Measurements from ENCODE around the gene CACNA1I.
"Not testable (repeated sequence)": the region's sequence is repeated elsewhere in the genome, so short reads cannot be mapped to it uniquely, and the experiment has no call there.

- not testable (repeated sequence) for TF ChIP-seq EZH2 (IDR thresholded peaks at IDR 0.05; ENCODE audit: insufficient read depth, low read length); CTCF (IDR thresholded peaks at IDR 0.05; ENCODE audit: insufficient read depth, low read depth, low read length)
These were observed 163.5 kb downstream of the CACNA1I start for GRCh38 chr22:39734046-39734445.

Data from astrocyte (in vitro differentiated cells and primary cell).